HepG2 (cell line): Measurements from ENCODE around the gene ROBO3. TPM values are rescaled to one million over a fixed set of nuclear protein-coding genes. Genes with fewer than 3 reads are reported as not detected.

Experiments used
- ATAC-seq: fragments of 200-7000 bp; cut with Tn5 transposase; 3 replicates; pipeline ENCODE4 v1.9.1; 2020; ENCODE audit warnings: mild to moderate bottlenecking, moderate library complexity
- BruUV-seq: library from RNA; stranded (reverse); fragments of 400-500 nt; replicated peaks from 2 replicates; lab custom pipeline; 2021; lab: Mats Ljungman, UMichigan
- CTCF ChIA-PET: fragments of 300-600 bp; formaldehyde crosslinking; extraction: SDS; loops from one replicate; lab custom pipeline; 2021; ENCODE audit warnings: low total read pairs, inconsistent platforms, low intra/inter-chr PET ratio; lab: Yijun Ruan, JAX
- POLR2A ChIA-PET: fragments of 350-600 bp; sonication (Branson Sonifier 250); formaldehyde crosslinking; loops from one replicate; lab custom pipeline; 2020; ENCODE audit warnings: antibody characterized with exemption, inconsistent platforms; lab: Yijun Ruan, JAX
- DNase-seq: peaks from one replicate; pipeline ENCODE4 v3.0.0-alpha.2; 2015; ENCODE audit warnings: low spot score
- FAIRE-seq: peaks from 3 replicates; lab custom pipeline; 2011; peaks lifted over from hg19 to GRCh38; lab: Jason Lieb, UNC
- H2AFZ ChIP-seq: one replicate; pipeline ENCODE4 v1.6.1; 2011; ENCODE audit warnings: low read length, inconsistent platforms
- H3K27ac ChIP-seq: fragments of 300-600 bp; 3 replicates; pipeline ENCODE4 v1.8.0; 2011; ENCODE audit warnings: mixed run types, mild to moderate bottlenecking, mixed read lengths, low read length, inconsistent platforms; ENCODE audit not compliant: insufficient read depth; ENCODE audit errors: extremely low read length
- H3K27me3 ChIP-seq, 2 experiments: fragments of 200-600 bp in 1 of 2; 2 replicates in 1 of 2; 3 replicates in 1 of 2; pipeline versions ENCODE4 v1.6.0 to v1.8.0; 2011; ENCODE audit warnings: low read length in 2 of 2, mild to moderate bottlenecking in 2 of 2, moderate library complexity in 2 of 2, inconsistent platforms in 1 of 2; ENCODE audit not compliant: insufficient read depth in 2 of 2, control insufficient read depth in 1 of 2
- H3K36me3 ChIP-seq, 2 experiments: fragments of 200-600 bp in 1 of 2; replicated peaks in 1 of 2; 2 replicates in 1 of 2; 3 replicates in 1 of 2; pipeline versions ENCODE4 v1.5.1 to v1.8.0; 2011; ENCODE audit warnings: low read length in 2 of 2, inconsistent platforms in 1 of 2; ENCODE audit not compliant: insufficient read depth in 2 of 2, control insufficient read depth in 1 of 2
- H3K4me1 ChIP-seq: 2 replicates; pipeline ENCODE4 v1.5.1; 2012; ENCODE audit warnings: low read length, inconsistent platforms; ENCODE audit not compliant: insufficient read depth
- H3K4me2 ChIP-seq: 2 replicates; pipeline ENCODE4 v1.6.0; 2011; ENCODE audit warnings: low read depth, low read length, inconsistent platforms
- H3K4me3 ChIP-seq, 3 experiments: fragments of 200-600 bp in 1 of 3; sonication (generic), shearing (Covaris generic) in 1 of 3; replicated peaks in 1 of 3; 2 replicates each; pipeline ENCODE4 v1.5.1; 2011 to 2016; ENCODE audit warnings: low read length in 3 of 3, inconsistent platforms in 2 of 3, low read depth in 2 of 3, mild to moderate bottlenecking in 2 of 3, control low read depth in 1 of 3, mixed read lengths in 1 of 3; ENCODE audit not compliant: insufficient read depth in 1 of 3
- H3K79me2 ChIP-seq: one replicate; pipeline ENCODE4 v1.6.1; 2011; ENCODE audit warnings: low read length, inconsistent platforms; ENCODE audit not compliant: insufficient read depth
- H3K9ac ChIP-seq: 2 replicates; pipeline ENCODE4 v1.6.0; 2011; ENCODE audit warnings: mild to moderate bottlenecking, low read depth, low read length, inconsistent platforms; ENCODE audit not compliant: insufficient read depth
- H3K9me3 ChIP-seq: 2 replicates; pipeline ENCODE4 v1.5.1; 2012; ENCODE audit warnings: mild to moderate bottlenecking, low read length
- H4K20me1 ChIP-seq: 2 replicates; pipeline ENCODE4 v1.6.0; 2011; ENCODE audit warnings: inconsistent platforms, mild to moderate bottlenecking, low read length, moderate library complexity; ENCODE audit not compliant: insufficient read depth
- DZIP1 ChIP-seq: sonication (generic); formaldehyde crosslinking; IDR thresholded peaks from 2 replicates; pipeline ENCODE4 v1.5.0; 2020; ENCODE audit warnings: mild to moderate bottlenecking, missing genetic modification reagents
- GABPB1 ChIP-seq: IDR thresholded peaks from 2 replicates; pipeline ENCODE4 v1.6.1; 2016; ENCODE audit warnings: mild to moderate bottlenecking, missing genetic modification reagents, moderate library complexity, missing compliant biosample characterization
- HOXA9 ChIP-seq: sonication (generic); formaldehyde crosslinking; IDR thresholded peaks from 2 replicates; pipeline ENCODE4 v1.8.1; 2022; ENCODE audit warnings: missing genetic modification reagents, mild to moderate bottlenecking, moderate library complexity, borderline replicate concordance
- KDM2A ChIP-seq: sonication (generic); formaldehyde crosslinking; IDR thresholded peaks from 2 replicates; pipeline ENCODE4 v1.4.0; 2020; ENCODE audit warnings: low read depth, missing genetic modification reagents, borderline replicate concordance
- MAX ChIP-seq: IDR thresholded peaks from 2 replicates; pipeline ENCODE4 v1.6.1; 2012; ENCODE audit warnings: inconsistent platforms
- NFATC3 ChIP-seq: sonication (generic); formaldehyde crosslinking; IDR thresholded peaks from 2 replicates; pipeline ENCODE4 v1.5.1; 2020; ENCODE audit warnings: mild to moderate bottlenecking, missing genetic modification reagents
- PHB2 ChIP-seq: fragments of 450-650 bp; IDR thresholded peaks from 2 replicates; pipeline ENCODE4 v1.6.1; 2018; ENCODE audit not compliant: partially characterized antibody
- TOE1 ChIP-seq: sonication (generic); formaldehyde crosslinking; IDR thresholded peaks from 2 replicates; pipeline ENCODE4 v1.4.0; 2020; ENCODE audit warnings: mild to moderate bottlenecking, missing genetic modification reagents
- ZBTB14 ChIP-seq: sonication (generic); formaldehyde crosslinking; IDR thresholded peaks from 2 replicates; pipeline ENCODE4 v1.4.0; 2020; ENCODE audit warnings: missing genetic modification reagents
- ZBTB38 ChIP-seq: sonication (generic); formaldehyde crosslinking; IDR thresholded peaks from 2 replicates; pipeline ENCODE4 v1.5.1; 2020; ENCODE audit warnings: mild to moderate bottlenecking, missing genetic modification reagents
- ZNF547 ChIP-seq: sonication (generic); formaldehyde crosslinking; IDR thresholded peaks from 2 replicates; pipeline ENCODE4 v1.5.1; 2020; ENCODE audit warnings: mild to moderate bottlenecking, missing genetic modification reagents
- ZNF629 ChIP-seq: sonication (generic); formaldehyde crosslinking; conservative IDR thresholded peaks from 2 replicates; pipeline ENCODE4 v1.5.0; 2020; ENCODE audit warnings: missing genetic modification reagents
- ZNF687 ChIP-seq: sonication (generic); formaldehyde crosslinking; IDR thresholded peaks from 2 replicates; pipeline ENCODE4 v1.5.1; 2020; ENCODE audit warnings: mild to moderate bottlenecking, missing genetic modification reagents, moderate library complexity
- WGBS: methylation state at CpG from one replicate; pipeline ENCODE4 v1.1.6; 2017; ENCODE audit warnings: low lambda C conversion rate; 5-methylcytosine and 5-hydroxymethylcytosine counted together
- in situ Hi-C: cut with HindIII; loops from 2 replicates; pipeline ENCODE4 v1.10.0; 2017; ENCODE audit warnings: low pct_unique_long_range_greater_than_20kb; ENCODE audit not compliant: extremely low pct_ligation_motif_present
- intact Hi-C: fragments of 100-400 bp; cut with micrococcal nuclease; formaldehyde crosslinking; loops from one replicate; pipeline ENCODE4 v1.10.0; 2022; ENCODE audit not compliant: unreplicated experiment
- polyA plus RNA-seq, 8 experiments: library from polyadenylated mRNA; depleted of rRNA in 3 of 8; stranded (reverse) in 7 of 8; unstranded in 1 of 8; fragments of >200 nt; fragmentation: Illumina TruSeq in 4 of 8; extraction: Trizol in 4 of 8; gene quantifications; 2 replicates each; pipeline versions ENCODE4 v1.2.1 to v1.2.3, GENCODE V29; 2011 to 2016; ENCODE audit warnings: low read depth in 4 of 8, missing spikeins in 1 of 8, mixed read lengths in 1 of 8; ENCODE audit not compliant: insufficient read depth in 1 of 8
- total RNA-seq, 5 experiments: library from RNA; depleted of rRNA; stranded (reverse); fragments of >200 nt; fragmentation: Illumina TruSeq; extraction: Trizol; gene quantifications; 2 replicates each; pipeline ENCODE4 v1.2.3, GENCODE V29; 2016; ENCODE audit warnings: low read depth in 1 of 5

The ROBO3 gene
- total and polyA plus RNA-seq, 2 of the 13 experiments (the other 11 are each of a cell fraction or from before 2014, with no cell fraction given): 0.07 to 2.4 TPM

- no peak for TF ChIP-seq ZNF547 (CRISPR knock-in tag)
- TF ChIP-seq ZNF629: no peak
- no peak for TF ChIP-seq NFATC3 (CRISPR knock-in tag)
- no peak for TF ChIP-seq HOXA9
- TF ChIP-seq ZBTB38 (CRISPR knock-in tag): no peak
- no peak for TF ChIP-seq DZIP1
These were observed 2.5 kb downstream of the ROBO3 start (continued) for GRCh38 chr11:124867700-124868099.

GRCh38 chr11:124868331-124869274 lies 3.4 kb downstream of the ROBO3 start:
- Histone ChIP-seq H3K27me3 (peaks cover 14 to 76% of the 10 kb centered on the region in 2 experiments; a peak in 4 of 5 replicates), H3K9me3 (no peaks in the 10 kb centered on the region), H4K20me1 (no peaks in the 10 kb centered on the region), H3K9ac (no peak overlapping the region), H3K27ac (no peak overlapping the region), H3K36me3 (no peaks in the 10 kb centered on the region), H3K4me1 (peaks cover 23% of the 10 kb centered on the region), H3K4me3 (peak overlapping the region in 1 of 3 experiments; percentile 15; a peak in 1 of 6 replicates), H3K79me2 (no peaks in the 10 kb centered on the region), H3K4me2 (peak overlapping the region; percentile 38; the same call in 1 of the 2 replicates), H2AFZ (no peak overlapping the region)
- CTCF ChIA-PET: interaction anchor here (0.6 to 2.7 kb wide), 5 partner anchors 7 to 226 kb away, joined by 3 to 18 read pairs (median 5); no protein-coding TSS in a partner anchor
- no peak for DNase-seq
- BruUV-seq: no TSS peak
- no peak for ATAC-seq
- no peak for FAIRE-seq
- POLR2A ChIA-PET: no interaction called here
- WGBS: 71% methylated on average over 17 of the region's 63 CpGs
- intact Hi-C loops: no loop called here
- in situ Hi-C loops: loop anchor here (10.0 kb wide), 3 partner anchors 194 to 464 kb away; partner anchors contain the start of genes SIAE and SPA17
- TF ChIP-seq ZBTB14 (CRISPR knock-in tag) (peak; percentile 59), PHB2 (no peak), ZNF687 (CRISPR knock-in tag) (peak; percentile 53; the same call in 1 of the 2 replicates), TOE1 (CRISPR knock-in tag) (no peak), MAX (peak; percentile 40; the same call in 1 of the 2 replicates), GABPB1 (0 out of 2 replicates have a peak, but pooled peaks have one; percentile 15), KDM2A (peak; percentile 22; the same call in 1 of the 2 replicates)
